Skin epidermis (tissue), 12 donors: ENCODE data around the gene KCNJ4.

Experiments used
- H3K27ac ChIP-seq, 21 experiments: fragments of 200-600 bp; sonication (generic) in 11 of 21; one replicate each; pipeline ENCODE4 v1.5.0; 2020; ENCODE audit warnings: mild to moderate bottlenecking in 3 of 21, inconsistent platforms in 2 of 21, moderate library complexity in 2 of 21
- H3K4me3 ChIP-seq, 7 experiments: fragments of 200-600 bp; sonication (generic) in 2 of 7; one replicate each; pipeline ENCODE4 v1.5.0; 2020; ENCODE audit warnings: inconsistent platforms in 2 of 7, mild to moderate bottlenecking in 2 of 7, moderate library complexity in 1 of 7

The KCNJ4 gene

DNA sequence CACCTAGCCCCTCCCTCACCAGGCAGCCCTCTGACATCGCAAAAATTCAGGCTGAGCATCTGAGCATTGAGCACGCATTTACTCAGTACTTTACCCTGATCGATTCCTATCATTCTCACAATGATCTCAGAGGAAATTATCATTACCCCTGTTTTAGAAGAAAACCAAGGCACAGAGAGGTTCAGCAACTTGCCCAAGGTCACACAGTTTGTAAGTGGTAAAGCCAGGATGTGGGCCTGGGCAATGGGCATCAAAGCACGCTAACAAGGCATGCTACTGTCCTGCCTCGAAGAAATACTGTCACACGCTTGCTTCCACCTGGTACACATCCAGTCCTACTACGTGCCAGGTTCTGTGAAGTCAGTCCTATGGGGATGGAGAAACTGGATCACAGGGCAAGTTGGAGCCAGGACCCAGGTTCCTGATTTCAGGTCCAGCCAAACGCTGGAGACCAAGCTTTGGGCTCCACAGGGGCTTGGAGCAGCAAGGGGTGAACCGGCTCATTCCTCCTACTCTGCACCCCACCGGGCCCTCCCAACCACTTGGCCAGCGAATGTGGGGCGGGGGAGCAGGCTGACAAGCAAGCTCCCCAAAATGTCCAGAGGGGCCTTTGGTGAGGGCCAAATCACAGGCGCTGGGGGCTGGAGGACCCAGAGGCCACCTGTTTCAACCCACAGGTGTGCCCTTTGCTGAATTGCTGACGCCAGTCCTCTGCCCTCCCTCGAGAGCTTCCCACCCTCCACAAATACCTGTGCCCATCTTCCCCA is 18.2 kb downstream of the KCNJ4 start:
- H3K4me3 ChIP-seq = no peak overlapping the region
- no peak overlapping the region for H3K27ac ChIP-seq

DNA sequence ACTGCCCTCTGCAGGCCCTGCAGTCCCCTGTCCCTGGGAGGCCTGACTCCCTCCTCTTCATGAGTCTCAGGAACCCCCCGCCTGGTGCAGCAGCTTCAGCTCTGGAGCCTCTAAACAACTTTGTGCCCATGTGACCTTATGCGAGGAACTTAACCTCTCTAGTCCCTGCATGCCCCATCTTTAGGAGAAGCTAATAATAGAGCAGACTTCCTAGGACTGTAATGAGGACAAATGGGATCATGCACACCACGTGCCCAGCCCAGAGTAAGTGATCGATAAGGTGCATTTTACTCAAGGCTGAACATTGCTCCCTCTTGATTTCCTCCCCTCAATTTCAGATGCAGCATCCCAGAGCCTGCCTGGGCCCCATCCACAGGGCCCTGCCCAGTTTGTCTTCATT is 19.0 kb downstream of the KCNJ4 start:
- H3K27ac ChIP-seq = no peak overlapping the region
- no peak overlapping the region for H3K4me3 ChIP-seq

DNA sequence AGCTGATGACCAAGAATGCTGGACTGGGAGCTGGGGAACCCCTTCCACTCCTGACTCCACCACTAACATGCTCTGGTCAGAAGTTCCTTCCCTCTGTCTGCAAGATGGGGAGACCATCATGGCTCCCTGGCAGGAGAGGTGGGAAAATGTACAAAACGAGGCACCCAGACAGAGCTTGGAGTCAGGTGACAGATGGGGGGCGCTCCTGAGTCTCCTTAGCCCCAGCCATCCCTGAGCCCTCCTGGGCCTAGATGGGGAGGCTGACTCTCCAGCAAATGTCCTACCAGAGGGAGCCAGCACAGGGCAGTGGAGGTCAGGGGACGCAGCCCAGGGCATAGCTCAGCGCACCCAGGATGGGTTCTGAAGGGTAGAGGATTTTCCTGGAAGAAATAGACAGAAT is 20.0 kb downstream of the KCNJ4 start:
- H3K27ac ChIP-seq = no peak overlapping the region
- no peak overlapping the region for H3K4me3 ChIP-seq

DNA sequence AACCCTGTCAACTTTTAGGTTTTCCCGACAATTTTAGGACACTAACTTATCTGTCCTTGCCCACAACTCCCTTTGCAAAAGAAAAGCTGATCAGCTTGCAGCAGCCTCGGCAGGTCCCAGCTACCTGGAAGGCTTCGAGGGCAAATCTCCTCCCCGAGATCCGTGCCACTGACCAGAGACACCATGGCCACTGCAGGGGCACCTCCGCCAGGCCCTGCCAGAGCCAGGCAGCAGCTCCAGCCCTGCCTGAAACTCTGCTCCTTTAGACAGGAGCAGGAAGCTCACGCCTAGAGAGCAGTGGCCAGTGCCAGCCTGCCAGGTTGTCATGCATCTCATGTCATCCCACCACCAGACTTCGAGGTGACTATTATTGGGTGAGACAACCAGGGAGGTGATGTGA is 21.1 kb downstream of the KCNJ4 start:
- no peak overlapping the region for H3K4me3 ChIP-seq
- no peak overlapping the region for H3K27ac ChIP-seq

DNA sequence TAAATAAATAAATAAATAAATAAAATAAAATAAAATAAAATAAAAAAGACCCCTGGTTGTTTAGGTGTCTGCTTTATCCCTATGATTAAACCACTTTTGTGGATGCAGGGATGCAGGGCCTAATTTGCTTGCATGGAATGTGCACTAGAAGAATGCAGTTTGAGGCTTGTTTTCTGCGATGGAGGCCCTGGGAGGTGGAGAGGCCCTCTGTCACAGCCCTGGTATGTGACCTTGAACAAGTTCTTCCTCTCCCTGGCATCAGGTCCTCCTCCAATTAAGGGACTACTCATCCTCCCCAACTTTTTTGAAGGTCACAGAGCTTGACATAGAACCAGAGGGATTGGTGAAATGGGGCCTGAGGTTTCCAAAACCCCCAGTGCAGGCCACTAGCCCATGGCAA is 22.7 kb downstream of the KCNJ4 start:
- no peak overlapping the region for H3K4me3 ChIP-seq
- H3K27ac ChIP-seq = no peak overlapping the region

DNA sequence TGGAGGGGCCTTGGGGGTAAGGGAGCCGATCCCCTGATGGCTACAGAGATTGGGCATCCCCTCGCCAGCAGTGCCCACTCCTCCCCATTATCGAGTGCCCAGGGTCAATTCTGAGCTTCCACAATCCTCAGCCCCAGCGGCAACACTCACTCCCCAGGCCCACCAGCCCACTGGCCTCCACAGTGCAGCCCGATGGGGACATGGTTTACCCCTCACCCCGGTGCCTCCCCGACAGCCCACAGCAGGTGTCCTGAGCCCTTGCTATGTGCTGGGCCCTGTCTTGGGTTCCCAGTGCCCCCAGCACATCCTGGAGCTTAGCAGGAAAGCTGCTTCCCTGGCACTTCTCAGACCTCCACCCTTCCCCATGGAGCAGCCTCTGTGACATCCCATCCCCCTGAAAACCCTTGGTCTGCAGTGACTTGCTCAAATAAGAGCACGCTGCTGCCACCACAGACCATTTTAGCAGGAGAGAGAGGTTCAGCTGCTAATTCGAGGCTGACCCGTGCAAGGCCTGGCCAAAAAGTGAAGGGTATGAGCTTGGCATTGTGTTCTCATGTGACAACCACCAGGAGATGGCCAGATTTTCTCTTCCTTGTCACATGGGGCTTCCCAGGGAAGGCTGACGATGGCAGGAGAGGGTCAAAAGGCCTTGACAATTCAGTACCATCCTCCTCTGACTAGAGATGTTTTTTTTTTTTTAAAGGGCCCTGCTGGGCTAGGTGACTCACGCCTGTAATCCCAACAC is 23.6 kb downstream of the KCNJ4 start:
- no peak overlapping the region for H3K27ac ChIP-seq
- H3K4me3 ChIP-seq = no peak overlapping the region

DNA sequence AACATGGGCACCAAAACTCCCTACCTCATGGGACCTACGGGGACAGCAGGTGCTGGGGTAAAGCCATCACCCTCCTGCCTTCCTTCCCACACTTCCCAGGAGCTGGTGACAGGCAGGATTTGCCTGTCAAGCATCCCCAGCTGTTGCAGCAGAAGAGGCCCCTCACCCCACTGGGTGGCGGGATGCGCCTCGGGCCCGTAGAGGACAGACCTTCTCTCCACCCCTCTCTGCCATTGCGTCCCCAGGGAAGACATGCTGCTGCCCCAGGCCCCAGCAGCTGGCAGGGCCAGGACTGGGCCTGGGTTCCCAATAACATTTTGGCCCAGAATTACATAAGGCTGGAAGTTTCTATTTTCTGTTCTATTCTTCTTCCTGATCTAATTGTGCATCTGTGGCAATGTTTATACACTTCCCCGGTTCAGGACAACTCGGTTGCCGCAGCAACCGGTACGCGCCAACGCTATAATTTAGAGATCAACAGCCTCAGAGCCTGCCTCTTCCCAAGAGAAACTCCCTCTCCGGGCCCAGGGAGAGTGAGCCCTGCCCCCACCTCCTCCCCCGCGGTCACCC is 25.4 kb downstream of the KCNJ4 start:
- Histone ChIP-seq H3K4me3 (no peak overlapping the region), H3K27ac (no peak overlapping the region)

DNA sequence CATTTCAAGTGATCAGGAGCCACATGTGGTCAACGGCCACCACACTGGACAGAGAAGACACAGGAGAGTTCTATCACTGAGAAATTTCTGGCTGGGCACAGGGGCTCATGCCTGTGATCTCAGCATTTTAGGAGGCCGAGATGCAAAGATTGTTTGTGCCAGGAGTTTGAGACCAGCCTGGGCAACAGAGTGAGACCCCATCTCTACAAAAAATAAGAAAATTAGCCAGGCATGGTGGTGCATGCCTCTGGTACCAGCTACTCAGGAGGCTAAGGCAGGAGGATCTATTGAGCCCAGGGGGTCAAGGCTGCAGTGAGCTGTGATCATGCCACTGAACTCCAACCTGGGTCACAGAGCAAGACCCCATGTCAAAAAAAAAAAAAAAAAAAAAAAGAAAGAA is 26.3 kb downstream of the KCNJ4 start:
- H3K4me3 ChIP-seq = no peak overlapping the region
- no peak overlapping the region for H3K27ac ChIP-seq

DNA sequence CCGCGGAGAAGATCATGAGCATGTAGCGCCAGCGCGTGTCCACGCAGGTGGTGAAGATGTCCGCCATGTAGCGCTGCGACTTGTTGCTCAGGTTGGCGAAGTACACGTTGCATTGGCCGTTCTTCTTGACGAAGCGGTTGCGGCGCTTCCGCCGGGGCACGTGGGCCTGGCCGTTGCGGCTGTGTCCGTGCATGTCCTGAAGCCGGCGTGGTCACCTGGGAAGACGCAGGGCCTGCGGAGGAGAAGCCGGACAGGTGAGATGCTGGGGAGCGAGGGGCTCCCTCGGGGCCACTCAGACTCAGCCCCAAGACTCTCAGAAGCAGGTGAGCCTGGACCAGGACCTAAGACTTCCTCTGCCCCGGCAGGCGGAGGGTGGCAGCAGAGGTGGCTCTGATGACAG is 27.1 kb downstream of the KCNJ4 start:
- no peak overlapping the region for H3K27ac ChIP-seq

DNA sequence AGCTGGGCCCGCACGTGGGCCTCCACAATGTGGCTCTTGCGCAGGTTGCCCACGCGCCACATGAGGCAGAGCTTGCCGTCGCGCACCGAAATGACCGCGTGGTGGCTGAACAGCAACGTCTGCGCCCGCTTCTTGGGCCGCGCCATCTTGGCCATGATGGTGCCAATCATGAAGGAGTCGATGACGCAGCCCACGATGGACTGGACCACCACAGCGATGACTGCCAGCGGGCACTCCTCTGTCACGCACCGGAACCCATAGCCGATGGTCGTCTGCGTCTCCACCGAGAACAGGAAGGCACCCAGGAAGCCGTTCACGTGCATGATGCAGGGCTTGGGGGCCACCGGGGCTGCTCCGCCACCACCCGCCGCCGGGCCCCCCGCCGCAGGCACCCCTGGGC is 27.5 kb downstream of the KCNJ4 start:
- Histone ChIP-seq H3K4me3 (no peak overlapping the region), H3K27ac (no peak overlapping the region)

More for the DNA sequence above, 27.1 kb downstream of the KCNJ4 start:
- no peak overlapping the region for H3K4me3 ChIP-seq

DNA sequence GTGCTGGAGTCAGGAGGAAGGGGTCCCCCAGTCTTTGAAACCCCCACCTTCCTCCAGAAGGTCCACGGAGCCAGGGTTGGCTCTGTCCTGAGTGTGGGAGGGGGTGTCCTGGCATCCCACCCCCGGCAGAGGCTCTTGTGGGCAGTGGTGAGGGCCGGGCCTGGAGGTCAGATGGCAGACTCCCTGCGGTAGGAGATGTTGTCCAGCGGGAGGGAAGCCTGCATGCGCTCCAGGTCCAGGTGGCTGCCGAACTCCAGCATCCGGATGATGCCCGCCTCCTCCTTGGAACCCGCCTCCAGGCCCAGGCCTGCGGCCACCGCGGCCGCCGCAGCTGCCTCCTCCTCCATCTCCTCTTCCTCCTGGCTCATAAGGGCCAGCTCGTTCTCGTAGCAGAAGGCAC is 28.4 kb downstream of the KCNJ4 start:
- Histone ChIP-seq H3K27ac (no peak overlapping the region), H3K4me3 (no peak overlapping the region)

DNA sequence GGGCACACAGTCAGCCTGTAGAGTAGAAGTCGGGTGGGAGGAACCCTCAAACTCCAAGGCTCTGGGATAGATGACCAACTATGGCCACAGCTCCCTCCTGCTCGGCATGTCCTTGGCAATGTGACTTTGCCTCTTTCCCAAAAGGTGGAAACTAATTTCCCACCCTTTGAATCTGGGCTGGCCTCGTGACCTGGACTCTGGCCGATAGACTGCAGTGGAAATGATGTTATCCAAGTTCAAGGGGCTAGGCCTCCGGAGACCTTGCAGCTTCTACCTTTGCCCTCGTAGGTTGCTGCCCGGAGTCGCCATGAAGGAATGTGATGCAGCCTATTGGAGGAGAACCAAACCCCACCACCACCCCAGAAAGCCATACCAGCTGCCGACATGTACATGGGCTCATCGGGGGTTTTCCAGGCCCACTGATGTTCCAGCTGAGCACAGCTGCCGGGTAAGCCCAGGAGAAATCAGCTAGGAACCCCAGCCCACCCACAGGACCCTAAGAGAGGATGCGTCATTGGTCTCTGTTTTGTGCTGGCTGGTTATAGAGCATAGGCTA is 30.4 kb downstream of the KCNJ4 start:
- H3K27ac ChIP-seq = no peak overlapping the region
- no peak overlapping the region for H3K4me3 ChIP-seq

DNA sequence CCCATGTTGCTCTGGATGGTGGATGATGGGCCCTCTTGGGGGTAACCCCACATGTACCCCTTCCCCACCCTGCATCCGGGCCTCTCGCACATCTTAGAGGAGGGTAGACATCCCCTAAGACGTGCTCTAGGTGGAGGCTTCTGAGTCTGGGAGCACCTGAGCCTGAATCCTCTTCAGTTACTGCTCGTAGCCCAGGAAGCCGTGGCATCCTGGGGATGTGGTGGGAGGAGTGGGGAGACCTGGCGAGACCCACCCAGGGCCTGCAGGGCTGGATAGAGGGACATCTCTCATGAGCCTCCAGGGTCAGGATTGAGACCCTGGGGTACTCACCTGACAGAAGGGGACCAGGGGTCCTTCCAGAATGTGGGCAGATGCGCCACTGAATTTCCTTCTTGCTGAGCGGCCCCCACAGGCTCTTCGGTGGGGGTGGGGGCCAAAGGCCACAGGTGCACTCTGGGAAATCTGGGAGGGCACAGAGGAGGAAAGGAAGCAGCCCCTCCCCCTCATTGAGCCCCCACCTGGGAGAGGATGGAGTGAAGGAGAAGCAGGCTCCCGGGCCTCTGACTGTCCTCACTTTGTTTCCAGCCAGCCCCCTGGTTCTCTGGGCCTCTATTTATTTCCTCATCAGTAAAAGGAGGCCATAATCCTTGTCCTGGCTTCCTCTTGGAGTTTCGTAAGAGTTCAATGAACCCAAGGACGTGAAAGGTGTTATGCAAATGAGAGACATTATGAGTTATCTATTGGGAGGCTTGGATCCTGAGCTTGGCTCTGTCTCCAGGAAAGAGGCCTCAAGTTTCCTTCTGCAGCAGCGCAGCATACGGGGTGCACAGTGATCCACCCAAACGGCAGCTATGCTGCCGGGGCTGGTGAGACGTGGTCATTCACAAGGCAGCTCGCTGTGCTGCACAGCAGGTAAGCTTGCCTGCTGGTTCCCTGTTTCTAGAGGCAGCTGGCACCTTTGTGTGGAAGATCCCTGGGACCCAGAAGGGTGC is 31.2 kb downstream of the KCNJ4 start:
- Histone ChIP-seq H3K4me3 (no peak overlapping the region), H3K27ac (no peak overlapping the region)

DNA sequence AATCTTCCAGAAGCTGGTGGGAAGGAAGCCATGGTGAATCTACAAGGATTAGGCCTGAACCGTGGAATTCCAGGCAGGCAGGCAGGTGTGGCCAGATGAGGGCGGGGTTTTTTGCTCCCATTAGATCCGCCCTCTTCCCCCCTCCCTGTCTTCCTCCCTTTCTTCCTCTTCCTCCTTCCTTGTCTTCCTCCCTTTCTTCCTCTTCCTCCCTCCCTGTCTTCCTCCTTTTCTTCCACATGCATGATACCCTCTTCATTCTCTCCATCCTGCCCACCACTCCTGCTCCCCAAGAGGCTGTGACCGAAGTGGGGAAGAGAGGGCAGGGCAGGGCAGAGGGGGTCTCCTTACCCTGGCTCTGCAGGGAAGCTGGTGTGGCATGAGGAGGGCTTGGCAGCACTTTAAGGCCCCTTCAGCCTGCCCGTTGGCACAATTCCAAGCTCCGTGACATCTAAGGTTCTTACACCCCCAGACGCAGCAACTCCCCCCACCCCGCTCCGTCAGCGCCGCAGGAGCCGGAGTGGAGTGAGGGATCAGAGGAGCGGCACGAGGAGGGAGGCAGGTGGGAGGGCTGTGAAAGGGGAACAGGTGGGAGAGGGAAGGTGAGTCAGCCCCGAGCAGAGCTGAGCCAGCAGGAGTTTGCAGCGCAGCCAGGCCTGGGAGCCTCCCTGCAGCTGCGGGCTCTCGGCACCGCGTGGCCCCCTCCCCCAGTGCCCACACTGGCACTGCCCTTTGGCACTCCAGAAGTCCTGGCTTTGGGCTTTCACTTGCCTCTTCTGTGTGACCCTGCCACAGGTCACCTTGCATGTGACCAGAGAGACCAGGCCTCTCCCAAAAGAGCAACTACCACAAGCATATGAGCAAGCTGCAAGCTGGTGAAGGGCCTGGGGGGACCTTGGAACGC is 32.1 kb downstream of the KCNJ4 start:
- Histone ChIP-seq H3K27ac (no peak overlapping the region), H3K4me3 (no peak overlapping the region)

DNA sequence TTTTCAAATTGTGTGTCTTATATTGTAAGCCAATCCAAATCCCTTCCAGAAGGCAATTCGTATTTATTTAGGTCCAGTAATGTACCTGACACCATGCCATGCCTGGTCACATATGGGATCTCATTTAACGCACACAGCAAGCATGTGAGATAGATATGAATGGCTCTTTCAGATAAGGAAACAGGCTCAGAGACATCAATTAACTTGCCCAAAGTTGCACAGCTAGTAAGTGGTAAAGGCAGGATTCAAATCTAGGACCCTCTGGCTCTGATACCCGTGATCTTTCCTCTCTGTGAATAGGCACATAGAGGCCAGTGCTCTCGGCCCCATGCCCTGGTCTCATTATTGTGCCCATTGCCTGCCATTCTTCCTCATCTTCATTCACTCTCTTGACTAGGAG is 34.3 kb downstream of the KCNJ4 start:
- H3K4me3 ChIP-seq = no peak overlapping the region

DNA sequence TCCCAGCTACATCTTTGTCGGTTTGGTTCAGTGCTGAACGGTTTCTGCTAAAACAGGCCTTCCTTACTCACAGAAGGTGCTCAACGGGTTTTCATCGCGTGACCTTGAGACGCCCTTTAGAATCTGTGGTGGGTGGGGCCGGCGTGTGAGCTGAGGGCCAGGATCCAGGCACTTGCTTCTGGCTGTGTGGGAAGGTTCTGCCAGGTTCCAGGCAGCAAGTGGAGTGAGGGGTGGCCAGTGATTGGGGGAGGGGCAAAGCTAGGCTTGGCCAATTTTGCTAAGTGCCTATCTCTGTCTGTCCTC is 35.2 kb downstream of the KCNJ4 start:
- H3K27ac ChIP-seq = no peak overlapping the region
- H3K4me3 ChIP-seq = no peak overlapping the region

More for the DNA sequence above, 34.3 kb downstream of the KCNJ4 start:
- no peak overlapping the region for H3K27ac ChIP-seq

DNA sequence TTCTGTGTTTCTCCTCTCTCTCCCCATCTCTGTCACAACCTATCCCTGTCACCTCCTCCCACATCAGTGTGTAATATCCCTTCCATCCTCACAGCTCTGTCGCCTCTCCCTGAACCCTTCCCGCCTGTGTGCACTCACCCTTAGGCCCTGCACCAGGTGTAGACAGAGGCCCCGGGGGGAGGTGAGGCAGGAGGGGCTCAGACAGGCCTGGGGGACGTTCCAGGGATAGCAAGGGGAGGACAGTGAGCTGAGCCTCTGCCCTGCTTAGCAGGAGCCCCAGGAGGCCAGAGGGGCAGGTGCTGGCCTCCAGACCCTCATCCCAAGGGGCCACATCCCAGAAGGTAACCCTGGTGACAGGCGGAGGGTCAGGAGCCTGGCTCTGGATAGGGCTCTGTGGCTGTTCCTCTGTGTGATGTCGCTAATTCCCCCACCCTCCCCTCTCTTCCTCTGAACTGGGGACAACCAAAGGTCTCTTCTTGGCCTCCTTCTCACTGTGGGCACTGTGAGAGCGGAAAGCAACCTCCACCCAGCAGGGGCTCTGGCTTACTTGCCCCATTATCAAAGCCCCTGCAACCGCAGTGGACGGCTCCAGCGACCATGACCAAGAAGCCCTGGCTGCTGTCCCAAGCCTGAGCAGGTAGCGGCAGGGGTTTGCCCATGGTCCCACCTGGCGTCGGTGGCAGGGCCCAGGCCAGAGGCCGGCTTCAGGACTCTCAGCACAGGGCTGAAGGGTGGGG is 35.7 kb downstream of the KCNJ4 start:
- no peak overlapping the region for H3K27ac ChIP-seq
- no peak overlapping the region for H3K4me3 ChIP-seq

DNA sequence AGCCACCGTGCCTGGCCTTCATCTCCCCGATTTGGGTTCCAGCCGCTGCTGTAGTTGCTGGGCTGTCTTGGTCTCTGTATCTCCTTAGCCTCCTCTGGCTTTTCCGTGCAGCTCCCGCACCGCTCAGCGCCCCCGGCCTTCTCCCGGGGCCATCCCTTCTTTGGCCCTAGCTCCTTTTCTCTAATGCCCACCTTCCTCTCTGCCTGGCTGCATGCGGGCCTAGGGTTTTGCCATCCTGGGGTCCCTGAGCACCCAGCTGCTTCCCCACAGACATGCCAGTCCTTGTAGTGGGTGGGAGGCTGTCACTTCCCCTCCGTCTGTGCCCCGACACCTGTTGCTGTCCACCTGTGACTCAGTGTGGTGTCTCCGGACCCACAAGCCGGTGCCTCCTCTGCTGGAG is 36.4 kb downstream of the KCNJ4 start:
- Histone ChIP-seq H3K27ac (no peak overlapping the region), H3K4me3 (no peak overlapping the region)
